GM12878 (cell line): ENCODE measurements around the gene EFCAB11. TPM values are rescaled to one million over a fixed set of nuclear protein-coding genes. Genes with fewer than 3 reads are reported as not detected.

Experiments used
- ATAC-seq: fragments of 200-7000 bp; cut with Tn5 transposase; 3 replicates; pipeline ENCODE4 v1.9.1; 2020; ENCODE audit warnings: mild to moderate bottlenecking, moderate library complexity
- Bru-seq: library from RNA; stranded (reverse); fragments of 400-500 nt; gene quantifications from one replicate; lab custom pipeline; 2021; lab: Mats Ljungman, UMichigan
- BruChase-seq, 2 experiments: library from RNA; stranded (reverse); fragments of 400-500 nt; gene quantifications; one replicate each; lab custom pipeline; 2021; lab: Mats Ljungman, UMichigan
- BruUV-seq: library from RNA; stranded (reverse); fragments of 400-500 nt; replicated peaks from 2 replicates; lab custom pipeline; 2021; lab: Mats Ljungman, UMichigan
- CTCF ChIA-PET: fragments of 300-600 bp; sonication (Branson Sonifier 250); formaldehyde crosslinking; extraction: SDS; loops from one replicate; lab custom pipeline; 2021; ENCODE audit warnings: inconsistent platforms; lab: Yijun Ruan, JAX
- POLR2A ChIA-PET: fragments of 350-600 bp; formaldehyde crosslinking; extraction: SDS; loops from one replicate; lab custom pipeline; 2021; ENCODE audit warnings: inconsistent platforms; lab: Charles Lee
- RAD21 ChIA-PET: fragments of 300-600 bp; sonication (Branson Sonifier 250); formaldehyde crosslinking; loops from one replicate; lab custom pipeline; 2023; ENCODE audit warnings: antibody characterized with exemption; ENCODE audit not compliant: unreplicated experiment; lab: Charles Lee
- SMC1A ChIA-PET: fragments of 300-600 bp; sonication (Branson Sonifier 250); formaldehyde crosslinking; loops from one replicate; lab custom pipeline; 2023; ENCODE audit not compliant: unreplicated experiment, uncharacterized antibody; lab: Charles Lee
- DNase-seq: peaks from one replicate; pipeline ENCODE4 v3.0.0-alpha.2; 2011; ENCODE audit warnings: low read depth, low spot score
- FAIRE-seq: peaks from 3 replicates; lab custom pipeline; 2011; peaks lifted over from hg19 to GRCh38; lab: Jason Lieb, UNC
- H2AFZ ChIP-seq: 2 replicates; pipeline ENCODE4 v1.6.0; 2011; ENCODE audit warnings: low read depth, low read length, control low read depth; ENCODE audit not compliant: control insufficient read depth
- H3K27ac ChIP-seq: 2 replicates; pipeline ENCODE4 v1.5.1; 2011; ENCODE audit warnings: control low read depth; ENCODE audit not compliant: control insufficient read depth, insufficient read depth
- H3K27me3 ChIP-seq, 2 experiments: replicated peaks in 1 of 2; 2 replicates each; pipeline versions ENCODE4 v1.6.0 to v1.6.1; 2011; ENCODE audit warnings: low read length in 1 of 2; ENCODE audit not compliant: control insufficient read depth in 2 of 2, insufficient read depth in 2 of 2
- H3K36me3 ChIP-seq, 2 experiments: 2 replicates each; pipeline ENCODE4 v1.5.1; 2011; ENCODE audit warnings: low read length in 1 of 2; ENCODE audit not compliant: control insufficient read depth in 2 of 2, insufficient read depth in 2 of 2
- H3K4me1 ChIP-seq: 2 replicates; pipeline ENCODE4 v1.6.1; 2011; ENCODE audit warnings: mild to moderate bottlenecking, low read length, moderate library complexity, mixed read lengths; ENCODE audit not compliant: control insufficient read depth, insufficient read depth
- H3K4me2 ChIP-seq: 2 replicates; pipeline ENCODE4 v1.6.0; 2011; ENCODE audit warnings: control low read depth; ENCODE audit not compliant: control insufficient read depth, insufficient read depth
- H3K4me3 ChIP-seq: fragments of 200-600 bp; sonication (generic); 2 replicates; pipeline ENCODE4 v1.5.1; 2016
- H3K79me2 ChIP-seq: 2 replicates; pipeline ENCODE4 v1.6.0; 2011; ENCODE audit warnings: low read length; ENCODE audit not compliant: control insufficient read depth, insufficient read depth
- H3K9ac ChIP-seq: 2 replicates; pipeline ENCODE4 v1.8.0; 2011; ENCODE audit warnings: low read length, control low read depth, mixed read lengths; ENCODE audit not compliant: control insufficient read depth, insufficient read depth
- H3K9me3 ChIP-seq: replicated peaks from 3 replicates; pipeline ENCODE4 v1.5.1; 2011; ENCODE audit warnings: mild to moderate bottlenecking, low read length; ENCODE audit not compliant: control insufficient read depth, insufficient read depth
- H4K20me1 ChIP-seq: 2 replicates; pipeline ENCODE4 v1.6.0; 2011; ENCODE audit not compliant: control insufficient read depth, insufficient read depth
- CBX5 ChIP-seq: sonication (generic); IDR thresholded peaks from 2 replicates; pipeline ENCODE4 v1.6.1; 2016; ENCODE audit warnings: low read depth, moderate library complexity, mild to moderate bottlenecking, inconsistent platforms
- NR2F1 ChIP-seq: fragments of 450-650 bp; conservative IDR thresholded peaks from 2 replicates; pipeline ENCODE4 v1.6.1; 2017; ENCODE audit warnings: mild to moderate bottlenecking
- TCF12 ChIP-seq: IDR thresholded peaks from 2 replicates; pipeline ENCODE4 v1.6.1; 2011; ENCODE audit warnings: low read depth, mild to moderate bottlenecking, low read length
- WGBS: methylation state at CpG from one replicate; pipeline ENCODE4 v1.1.6; 2016; ENCODE audit warnings: low lambda C conversion rate; ENCODE audit not compliant: insufficient replicate concordance, insufficient coverage; ENCODE audit errors: missing lambda C conversion rate; 5-methylcytosine and 5-hydroxymethylcytosine counted together
- in situ Hi-C: fragments of 300-500 bp; cut with MboI; formaldehyde crosslinking; loops from 9 replicates; pipeline ENCODE4 v1.14.3; 2018; ENCODE audit warnings: mixed read lengths
- intact Hi-C: fragments of 100-400 bp; cut with micrococcal nuclease; formaldehyde crosslinking; loops from one replicate; pipeline ENCODE4 v1.14.2; 2022; ENCODE audit not compliant: unreplicated experiment
- long read RNA-seq, 2 experiments: library from polyadenylated mRNA; unstranded; transcript quantifications; one replicate each; pipeline ENCODE4 v2.0.0, GENCODE V29; 2019 to 2020
- polyA minus RNA-seq, 3 experiments: library from RNA; depleted of rRNA, polyadenylated mRNA; stranded (reverse); fragments of >200 nt; gene quantifications; 2 replicates each; pipeline ENCODE4 v1.2.3, GENCODE V29; 2011
- polyA plus RNA-seq, 11 experiments: library from polyadenylated mRNA; depleted of rRNA in 4 of 11; unstranded in 6 of 11; stranded (reverse) in 5 of 11; fragments of >200 nt; fragmentation: Nextera tagmentation in 4 of 11; fragmentation: Illumina TruSeq in 1 of 11; extraction: Ambion mirVana in 4 of 11; extraction: Trizol in 1 of 11; gene quantifications; 1 replicate in 1 of 11; 2 replicates in 10 of 11; pipeline versions ENCODE4 v1.2.1 to v1.2.3, GENCODE V29; 2011 to 2016; ENCODE audit warnings: inconsistent platforms in 2 of 11, missing spikeins in 2 of 11, low read depth in 1 of 11
- total RNA-seq, 4 experiments: library from RNA; depleted of rRNA in 3 of 4; stranded (reverse); fragments of >200 nt in 3 of 4; fragmentation: Illumina TruSeq in 1 of 4; extraction: Trizol in 1 of 4; gene quantifications; 2 replicates each; pipeline versions ENCODE4 v1.2.1 to v1.2.3, GENCODE V29; 2013 to 2021
- TF ChIP-seq, protein P1 (sequence below): fragments of 450-650 bp; IDR thresholded peaks from 2 replicates; pipeline ENCODE4 v1.6.1; 2016; ENCODE audit warnings: mild to moderate bottlenecking
- TF ChIP-seq, protein P2 (sequence below): fragments of 450-650 bp; IDR thresholded peaks from 2 replicates; pipeline ENCODE4 v1.6.1; 2017; ENCODE audit warnings: mild to moderate bottlenecking, moderate library complexity
- TF ChIP-seq, protein P3 (sequence below): fragments of 450-650 bp; IDR thresholded peaks from 2 replicates; pipeline ENCODE4 v1.6.1; 2018; ENCODE audit warnings: borderline replicate concordance, mild to moderate bottlenecking; ENCODE audit not compliant: partially characterized antibody

Gene EFCAB11, protein sequence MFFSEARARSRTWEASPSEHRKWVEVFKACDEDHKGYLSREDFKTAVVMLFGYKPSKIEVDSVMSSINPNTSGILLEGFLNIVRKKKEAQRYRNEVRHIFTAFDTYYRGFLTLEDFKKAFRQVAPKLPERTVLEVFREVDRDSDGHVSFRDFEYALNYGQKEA
- 48.0 and 50.5 TPM in 2 replicates for total RNA-seq (2013; cell fraction: nucleolus; rRNA removed)
- total RNA-seq (2014; rRNA removed) (8.6 and 11.3 TPM in 2 replicates), total RNA-seq (2014; rRNA removed; fragmentation: Illumina TruSeq; extraction: Trizol) (15.7 and 16.8 TPM in 2 replicates), total RNA-seq (2021) (10.3 and 11.5 TPM in 2 replicates), polyA plus RNA-seq (2011; rRNA removed) (20.4 and 31.2 TPM in 2 replicates), polyA plus RNA-seq (2014; fragmentation: Illumina TruSeq; extraction: Trizol) (14.8 and 18.2 TPM in 2 replicates), polyA plus RNA-seq (2014; fragmentation: Nextera tagmentation; extraction: Ambion mirVana) (10 to 100 TPM; 35.8 to 37.4 TPM), polyA plus RNA-seq (2014; rRNA removed) (10.3 and 12.4 TPM in 2 replicates), polyA plus RNA-seq (2016; fragmentation: Nextera tagmentation; extraction: Ambion mirVana) (10 to 100 TPM; 25.6 to 30.7 TPM), polyA minus RNA-seq (2011; rRNA and poly(A)+ RNA removed) (7.5 and 9.2 TPM in 2 replicates), Bru-seq, nascent RNA (percentile 56 among the genes with signal in this experiment), BruChase-seq, experiment 1, labeled RNA remaining after a 6-hour chase (percentile 67 among the genes with signal in this experiment), BruChase-seq, experiment 2, labeled RNA remaining after a 2-hour chase (percentile 68 among the genes with signal in this experiment)
- 10.5 TPM for polyA plus RNA-seq (2011; ENCODE audit: low read depth)
- 6.2 and 6.7 TPM in 2 replicates for polyA plus RNA-seq (2011; cell fraction: cytosol; rRNA removed)
- polyA plus RNA-seq (2011; cell fraction: nucleus; rRNA removed) = 6.0 and 8.0 TPM in 2 replicates
- polyA plus RNA-seq (2012) = 12.3 and 13.0 TPM in 2 replicates
- polyA minus RNA-seq (2011; cell fraction: cytosol; rRNA and poly(A)+ RNA removed) = 1.9 and 6.3 TPM in 2 replicates
- 6.9 and 10.1 TPM in 2 replicates for polyA minus RNA-seq (2011; cell fraction: nucleus; rRNA and poly(A)+ RNA removed)
- long read RNA-seq, experiment 1, transcript EFCAB11-201 (6 exons, 3,095 nt) = major isoform, 7 of 12 reads
- long read RNA-seq, experiment 1, partial matches to known transcripts = 0 of 12 reads
- long read RNA-seq, experiment 1, other reads (novel, unspliced or antisense) = 1 of 12 reads
- long read RNA-seq, experiment 2, transcript EFCAB11-202 (6 exons, 1,870 nt) = minor isoform, 9 of 58 reads
- long read RNA-seq, experiment 2, transcript EFCAB11-201 (6 exons, 3,095 nt) = major isoform, 27 of 58 reads
- long read RNA-seq, experiment 2, partial matches to known transcripts = 4 of 58 reads
- long read RNA-seq, experiment 2, other reads (novel, unspliced or antisense) = 11 of 58 reads

DNA sequence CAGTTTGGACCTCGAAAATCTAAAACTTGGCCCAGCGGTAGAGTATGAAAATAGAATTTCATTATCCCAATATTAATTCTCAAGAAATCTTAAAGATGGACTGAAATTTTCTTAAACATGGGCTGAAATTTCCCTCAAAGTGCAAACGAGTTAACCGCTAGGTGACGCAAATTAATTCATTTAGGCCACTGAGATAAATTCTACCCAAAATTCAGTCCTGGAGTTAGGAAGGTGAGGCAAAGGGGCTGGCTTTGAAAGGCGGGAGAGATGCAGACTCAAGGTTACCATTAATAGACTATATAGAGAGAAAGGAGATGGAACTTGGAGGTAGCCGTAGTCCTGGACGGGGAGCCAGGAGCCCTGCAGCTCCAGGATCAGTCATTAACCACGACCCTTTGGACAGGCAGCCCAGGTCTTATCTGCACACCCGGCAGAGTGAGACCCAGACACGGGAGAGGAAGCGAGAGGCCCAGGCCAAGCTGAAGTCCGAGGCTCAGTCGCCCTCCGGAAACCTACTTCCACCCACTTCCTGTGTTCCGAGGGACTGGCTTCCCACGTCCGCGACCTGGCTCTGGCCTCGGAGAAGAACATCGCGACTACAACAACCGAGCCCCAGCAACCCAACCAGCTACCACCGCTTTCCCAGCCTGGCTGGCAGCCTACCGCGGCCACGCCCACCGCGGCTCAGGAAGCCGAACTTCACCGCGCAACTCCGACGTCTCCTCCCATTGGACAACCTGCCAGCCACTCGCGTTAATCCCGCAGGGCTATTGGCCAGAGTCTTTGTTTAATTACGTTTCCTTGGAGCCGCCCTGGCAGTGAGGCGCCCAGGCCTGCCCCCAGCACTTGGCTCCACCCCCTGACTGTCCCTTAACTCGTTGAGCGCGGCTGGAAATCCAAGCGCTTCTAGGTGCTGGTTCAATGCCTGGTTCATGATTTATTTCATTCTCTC is at the start of gene EFCAB11:
TSS of gene EFCAB11 (minus strand) at position 661 of the 952 bp plus-strand sequence. CDS start at position 591, 70 bp downstream.
- Histone ChIP-seq H3K9ac (peak within 1 kb of the TSS; percentile 93), H3K9me3 (peaks cover 7% of the 10 kb centered on the region; the same call in 1 of the 3 replicates), H2AFZ (peak within 1 kb of the TSS; percentile 98), H3K4me3 (peak within 1 kb of the TSS; percentile 65), H4K20me1 (no peaks in the 10 kb centered on the region), H3K27ac (peak within 1 kb of the TSS; percentile 94), H3K36me3 (peaks cover 0 to 5% of the 10 kb centered on the region in 2 experiments; a peak in 1 of 4 replicates), H3K27me3 (no peaks in the 10 kb centered on the region), H3K4me2 (peak within 1 kb of the TSS; percentile 100), H3K4me1 (peaks cover 6% of the 10 kb centered on the region), H3K79me2 (peaks cover 27% of the 10 kb centered on the region)
- ChIA-PET SMC1A (interaction anchor here (0.5 to 1.0 kb wide), 4 partner anchors 8 to 790 kb away, joined by 3 to 4 read pairs (median 3); no protein-coding TSS in a partner anchor), CTCF (interaction anchor here (0.6 to 2.8 kb wide), 3 partner anchors 16 to 201 kb away, joined by 3 to 16 read pairs (median 4); no protein-coding TSS in a partner anchor), RAD21 (interaction anchor here (0.9 kb wide), 1 partner anchor 16 kb away, joined by 3 read pairs; no protein-coding TSS in a partner anchor), POLR2A (interaction anchor here (1.2 to 1.3 kb wide), 2 partner anchors 14 to 28 kb away, joined by 3 read pairs; no protein-coding TSS in a partner anchor)
- peak; percentile 93 for DNase-seq
- WGBS = 1% methylated on average over 44 of the region's 44 CpGs
- TSS peak; percentile 74 for BruUV-seq
- in situ Hi-C loops (no loop called here), intact Hi-C loops (loop anchor here (1.0 to 10.0 kb wide), 3 partner anchors 428 to 1960 kb away; partner anchors contain the start of genes FOXN3 and GALC)
- ATAC-seq = peak; percentile 92
- FAIRE-seq = peak; percentile 99
- TF ChIP-seq NR2F1 (no peak), CBX5 (no peak), TCF12 (no peak)
- TF ChIP-seq, protein P1, sequence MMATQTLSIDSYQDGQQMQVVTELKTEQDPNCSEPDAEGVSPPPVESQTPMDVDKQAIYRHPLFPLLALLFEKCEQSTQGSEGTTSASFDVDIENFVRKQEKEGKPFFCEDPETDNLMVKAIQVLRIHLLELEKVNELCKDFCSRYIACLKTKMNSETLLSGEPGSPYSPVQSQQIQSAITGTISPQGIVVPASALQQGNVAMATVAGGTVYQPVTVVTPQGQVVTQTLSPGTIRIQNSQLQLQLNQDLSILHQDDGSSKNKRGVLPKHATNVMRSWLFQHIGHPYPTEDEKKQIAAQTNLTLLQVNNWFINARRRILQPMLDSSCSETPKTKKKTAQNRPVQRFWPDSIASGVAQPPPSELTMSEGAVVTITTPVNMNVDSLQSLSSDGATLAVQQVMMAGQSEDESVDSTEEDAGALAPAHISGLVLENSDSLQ = peak; percentile 98
- TF ChIP-seq, protein P2, sequence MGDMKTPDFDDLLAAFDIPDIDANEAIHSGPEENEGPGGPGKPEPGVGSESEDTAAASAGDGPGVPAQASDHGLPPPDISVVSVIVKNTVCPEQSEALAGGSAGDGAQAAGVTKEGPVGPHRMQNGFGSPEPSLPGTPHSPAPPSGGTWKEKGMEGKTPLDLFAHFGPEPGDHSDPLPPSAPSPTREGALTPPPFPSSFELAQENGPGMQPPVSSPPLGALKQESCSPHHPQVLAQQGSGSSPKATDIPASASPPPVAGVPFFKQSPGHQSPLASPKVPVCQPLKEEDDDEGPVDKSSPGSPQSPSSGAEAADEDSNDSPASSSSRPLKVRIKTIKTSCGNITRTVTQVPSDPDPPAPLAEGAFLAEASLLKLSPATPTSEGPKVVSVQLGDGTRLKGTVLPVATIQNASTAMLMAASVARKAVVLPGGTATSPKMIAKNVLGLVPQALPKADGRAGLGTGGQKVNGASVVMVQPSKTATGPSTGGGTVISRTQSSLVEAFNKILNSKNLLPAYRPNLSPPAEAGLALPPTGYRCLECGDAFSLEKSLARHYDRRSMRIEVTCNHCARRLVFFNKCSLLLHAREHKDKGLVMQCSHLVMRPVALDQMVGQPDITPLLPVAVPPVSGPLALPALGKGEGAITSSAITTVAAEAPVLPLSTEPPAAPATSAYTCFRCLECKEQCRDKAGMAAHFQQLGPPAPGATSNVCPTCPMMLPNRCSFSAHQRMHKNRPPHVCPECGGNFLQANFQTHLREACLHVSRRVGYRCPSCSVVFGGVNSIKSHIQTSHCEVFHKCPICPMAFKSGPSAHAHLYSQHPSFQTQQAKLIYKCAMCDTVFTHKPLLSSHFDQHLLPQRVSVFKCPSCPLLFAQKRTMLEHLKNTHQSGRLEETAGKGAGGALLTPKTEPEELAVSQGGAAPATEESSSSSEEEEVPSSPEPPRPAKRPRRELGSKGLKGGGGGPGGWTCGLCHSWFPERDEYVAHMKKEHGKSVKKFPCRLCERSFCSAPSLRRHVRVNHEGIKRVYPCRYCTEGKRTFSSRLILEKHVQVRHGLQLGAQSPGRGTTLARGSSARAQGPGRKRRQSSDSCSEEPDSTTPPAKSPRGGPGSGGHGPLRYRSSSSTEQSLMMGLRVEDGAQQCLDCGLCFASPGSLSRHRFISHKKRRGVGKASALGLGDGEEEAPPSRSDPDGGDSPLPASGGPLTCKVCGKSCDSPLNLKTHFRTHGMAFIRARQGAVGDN = no peak
- TF ChIP-seq, protein P3, sequence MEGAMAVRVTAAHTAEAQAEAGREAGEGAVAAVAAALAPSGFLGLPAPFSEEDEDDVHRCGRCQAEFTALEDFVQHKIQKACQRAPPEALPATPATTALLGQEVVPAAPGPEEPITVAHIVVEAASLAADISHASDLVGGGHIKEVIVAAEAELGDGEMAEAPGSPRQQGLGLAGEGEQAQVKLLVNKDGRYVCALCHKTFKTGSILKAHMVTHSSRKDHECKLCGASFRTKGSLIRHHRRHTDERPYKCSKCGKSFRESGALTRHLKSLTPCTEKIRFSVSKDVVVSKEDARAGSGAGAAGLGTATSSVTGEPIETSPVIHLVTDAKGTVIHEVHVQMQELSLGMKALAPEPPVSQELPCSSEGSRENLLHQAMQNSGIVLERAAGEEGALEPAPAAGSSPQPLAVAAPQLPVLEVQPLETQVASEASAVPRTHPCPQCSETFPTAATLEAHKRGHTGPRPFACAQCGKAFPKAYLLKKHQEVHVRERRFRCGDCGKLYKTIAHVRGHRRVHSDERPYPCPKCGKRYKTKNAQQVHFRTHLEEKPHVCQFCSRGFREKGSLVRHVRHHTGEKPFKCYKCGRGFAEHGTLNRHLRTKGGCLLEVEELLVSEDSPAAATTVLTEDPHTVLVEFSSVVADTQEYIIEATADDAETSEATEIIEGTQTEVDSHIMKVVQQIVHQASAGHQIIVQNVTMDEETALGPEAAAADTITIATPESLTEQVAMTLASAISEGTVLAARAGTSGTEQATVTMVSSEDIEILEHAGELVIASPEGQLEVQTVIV = peak; percentile 40
